Neural crest cell (in vitro differentiated cells): Measurements from ENCODE around the gene FBXO45. TPM values are rescaled to one million over a fixed set of nuclear protein-coding genes. Genes with fewer than 3 reads are reported as not detected.
A peak's percentile ranks its signal among the peaks of the same experiment; 100 is the strongest.

ENCODE experiments used
- DNase-seq: peaks from one replicate; pipeline ENCODE4 v3.0.0; 2021; ENCODE audit warnings: low read depth, mixed read lengths, low spot score
- H3K27ac Mint-ChIP-seq: one replicate; pipeline ENCODE4 v1.8.0; 2021; ENCODE audit warnings: mild to moderate bottlenecking, mixed read lengths; ENCODE audit not compliant: unreplicated experiment
- H3K27me3 Mint-ChIP-seq: 2 replicates; pipeline ENCODE4 v1.8.0; 2021; ENCODE audit warnings: low read depth, mild to moderate bottlenecking, mixed read lengths
- H3K36me3 Mint-ChIP-seq: 2 replicates; pipeline ENCODE4 v1.8.0; 2021; ENCODE audit warnings: low read depth, mild to moderate bottlenecking, mixed read lengths
- H3K4me1 Mint-ChIP-seq: 2 replicates; pipeline ENCODE4 v1.8.0; 2021; ENCODE audit warnings: mixed read lengths
- H3K4me3 Mint-ChIP-seq: one replicate; pipeline ENCODE4 v1.8.0; 2021; ENCODE audit warnings: mild to moderate bottlenecking, mixed read lengths
- H3K9me3 Mint-ChIP-seq: 2 replicates; pipeline ENCODE4 v1.8.0; 2021; ENCODE audit warnings: mixed read lengths
- total RNA-seq: library from RNA; stranded (reverse); gene quantifications from 2 replicates; pipeline ENCODE4 v1.2.1, GENCODE V29; 2021
- TF ChIP-seq, protein P1 (sequence below): fragments of 200-600 bp; sonication (generic); conservative IDR thresholded peaks from 2 replicates; pipeline ENCODE4 v1.5.0; 2021; ENCODE audit warnings: antibody characterized with exemption, mild to moderate bottlenecking

FBXO45 gene
- total RNA-seq, 1 donor from 2014 or later: 17.9 TPM

DNA sequence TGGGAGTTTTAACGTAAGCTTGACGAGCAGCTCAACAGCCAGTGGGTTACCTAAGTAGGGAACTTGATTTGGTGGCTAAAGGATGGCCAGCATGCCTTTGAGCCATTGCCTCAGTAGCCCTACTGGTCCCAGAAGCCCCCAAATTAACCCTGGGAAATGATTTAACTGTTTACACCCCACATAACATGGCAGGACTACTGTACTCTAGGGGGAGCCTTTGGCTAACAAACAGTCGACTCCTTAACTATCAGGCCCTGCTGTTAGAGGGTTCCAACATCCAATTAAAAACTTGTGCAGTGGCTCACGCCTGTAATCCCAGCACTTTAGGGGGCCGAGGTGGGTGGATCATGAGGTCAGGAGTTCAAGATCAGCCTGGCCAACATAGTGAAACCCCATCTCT, 43.9 kb upstream of the FBXO45 start:
- Mint-ChIP-seq H3K27me3 (peaks cover 3% of the 10 kb centered on the region), H3K9me3 (peaks cover 17% of the 10 kb centered on the region), H3K27ac (no peak overlapping the region), H3K4me3 (no peak overlapping the region), H3K4me1 (no peaks in the 10 kb centered on the region), H3K36me3 (peaks cover 17% of the 10 kb centered on the region)
- TF ChIP-seq, protein P1, sequence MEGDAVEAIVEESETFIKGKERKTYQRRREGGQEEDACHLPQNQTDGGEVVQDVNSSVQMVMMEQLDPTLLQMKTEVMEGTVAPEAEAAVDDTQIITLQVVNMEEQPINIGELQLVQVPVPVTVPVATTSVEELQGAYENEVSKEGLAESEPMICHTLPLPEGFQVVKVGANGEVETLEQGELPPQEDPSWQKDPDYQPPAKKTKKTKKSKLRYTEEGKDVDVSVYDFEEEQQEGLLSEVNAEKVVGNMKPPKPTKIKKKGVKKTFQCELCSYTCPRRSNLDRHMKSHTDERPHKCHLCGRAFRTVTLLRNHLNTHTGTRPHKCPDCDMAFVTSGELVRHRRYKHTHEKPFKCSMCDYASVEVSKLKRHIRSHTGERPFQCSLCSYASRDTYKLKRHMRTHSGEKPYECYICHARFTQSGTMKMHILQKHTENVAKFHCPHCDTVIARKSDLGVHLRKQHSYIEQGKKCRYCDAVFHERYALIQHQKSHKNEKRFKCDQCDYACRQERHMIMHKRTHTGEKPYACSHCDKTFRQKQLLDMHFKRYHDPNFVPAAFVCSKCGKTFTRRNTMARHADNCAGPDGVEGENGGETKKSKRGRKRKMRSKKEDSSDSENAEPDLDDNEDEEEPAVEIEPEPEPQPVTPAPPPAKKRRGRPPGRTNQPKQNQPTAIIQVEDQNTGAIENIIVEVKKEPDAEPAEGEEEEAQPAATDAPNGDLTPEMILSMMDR: no peak
- DNase-seq: no peak

DNA sequence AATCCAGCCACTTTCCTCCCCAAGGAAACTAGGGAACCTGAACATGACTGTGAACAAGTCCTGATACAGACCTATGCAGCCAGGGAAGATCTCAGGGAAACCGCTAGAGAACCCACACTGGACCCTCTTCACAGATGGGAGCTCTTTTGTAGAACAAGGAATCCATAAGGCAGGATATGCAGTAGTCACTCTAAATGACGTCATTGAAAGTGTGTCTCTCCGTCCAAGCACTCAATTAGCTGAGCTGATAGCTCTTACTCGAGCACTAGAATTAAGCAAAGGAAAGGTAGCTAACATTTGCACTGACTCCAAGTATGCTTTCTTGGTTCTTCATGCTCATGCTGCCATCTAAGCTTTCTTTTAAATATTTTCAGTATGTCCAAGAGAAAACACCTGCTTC, 43.3 kb upstream of the FBXO45 start:
- DNase-seq: no peak
- Mint-ChIP-seq H3K36me3 (peaks cover 13% of the 10 kb centered on the region), H3K27ac (no peak overlapping the region), H3K27me3 (peaks cover 3% of the 10 kb centered on the region), H3K4me3 (no peak overlapping the region), H3K4me1 (no peaks in the 10 kb centered on the region), H3K9me3 (peaks cover 13% of the 10 kb centered on the region)
- TF ChIP-seq, protein P1: no peak

- Mint-ChIP-seq H3K4me1 (peaks cover 13% of the 10 kb centered on the region), H3K9me3 (peaks cover 4% of the 10 kb centered on the region), H3K4me3 (peak overlapping the region; percentile 49), H3K36me3 (peaks cover 4% of the 10 kb centered on the region), H3K27me3 (peaks cover 25% of the 10 kb centered on the region), H3K27ac (no peak overlapping the region)
- peak; percentile 86 for DNase-seq
- TF ChIP-seq, protein P1: peak; percentile 83
These were observed 39.7 kb upstream of the FBXO45 start for GRCh38 chr3:196528639-196529233.

DNA sequence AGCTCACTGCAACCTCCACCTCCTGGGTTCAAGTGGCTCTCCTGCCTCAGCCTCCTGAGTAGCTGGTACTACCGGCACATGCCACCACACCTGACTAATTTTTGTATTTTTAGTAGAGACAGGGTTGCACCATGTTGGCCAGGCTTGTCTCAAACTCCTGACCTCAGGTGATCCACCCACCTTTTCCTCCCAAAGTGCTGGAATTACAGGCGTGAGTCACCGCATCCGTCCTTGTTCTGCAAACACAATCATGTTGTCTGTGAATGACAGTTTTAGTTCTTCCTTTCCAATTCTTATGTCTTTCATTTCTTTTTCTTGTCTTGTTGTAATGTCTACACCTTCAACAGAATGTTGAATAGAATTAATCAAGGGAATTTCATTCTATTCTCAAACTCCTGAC, 37.0 kb upstream of the FBXO45 start:
- H3K36me3 Mint-ChIP-seq: peaks cover 4% of the 10 kb centered on the region
- H3K27ac Mint-ChIP-seq: no peak overlapping the region
- peaks cover 30% of the 10 kb centered on the region for H3K27me3 Mint-ChIP-seq
- no peak for DNase-seq
- no peak overlapping the region for H3K4me3 Mint-ChIP-seq
- TF ChIP-seq, protein P1: no peak
- peaks cover 14% of the 10 kb centered on the region for H3K4me1 Mint-ChIP-seq
- peaks cover 4% of the 10 kb centered on the region for H3K9me3 Mint-ChIP-seq

GRCh38 chr3:196533260-196533681, 35.2 kb upstream of the FBXO45 start:
- TF ChIP-seq, protein P1: no peak
- DNase-seq: no peak
- Mint-ChIP-seq H3K27ac (no peak overlapping the region), H3K9me3 (peaks cover 4% of the 10 kb centered on the region), H3K27me3 (peaks cover 29% of the 10 kb centered on the region), H3K4me3 (no peak overlapping the region), H3K36me3 (peaks cover 4% of the 10 kb centered on the region), H3K4me1 (peaks cover 14% of the 10 kb centered on the region)
